Activated T-cell treated with anti-CD3 and anti-CD28 coated beads, Interleukin-2, amount 50 U/mL, for 48 hours (primary cell): ENCODE measurements around the gene VAPB.

ENCODE experiments used
- DNase-seq, 2 experiments: peaks; one replicate each; pipeline ENCODE4 v3.0.0-alpha.2; 2020

The VAPB gene

GRCh38 chr20:58378704-58379103 is 10.3 kb upstream of the VAPB start:
- no peak for DNase-seq

DNA sequence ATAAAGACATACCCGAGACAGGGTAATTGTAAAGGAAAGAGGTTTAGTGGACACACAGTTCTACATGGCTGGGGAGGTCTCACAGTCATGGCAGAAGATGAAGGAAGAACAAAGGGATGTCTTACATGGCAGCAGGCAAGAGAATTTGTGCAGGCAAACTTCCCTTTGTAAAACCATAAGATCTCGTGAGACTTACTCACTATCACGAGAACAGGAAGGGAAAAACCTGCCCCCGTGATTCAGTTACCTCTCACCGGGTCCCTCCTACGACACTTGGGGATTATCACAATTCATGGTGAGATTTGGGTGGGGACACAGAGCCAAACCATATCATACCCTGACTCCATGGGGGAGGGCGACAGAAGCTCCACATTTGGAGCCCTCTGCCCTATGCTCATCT is 7.4 kb upstream of the VAPB start:
- DNase-seq: no peak

- no peak for DNase-seq
Observed at GRCh38 chr20:58382096-58382495, 6.9 kb upstream of the VAPB start.

- DNase-seq: no peak
Observed at GRCh38 chr20:58384821-58385220, 4.2 kb upstream of the VAPB start.

GRCh38 chr20:58388028-58388601 is 914 bp upstream of the VAPB start:
- DNase-seq: no peak

DNA sequence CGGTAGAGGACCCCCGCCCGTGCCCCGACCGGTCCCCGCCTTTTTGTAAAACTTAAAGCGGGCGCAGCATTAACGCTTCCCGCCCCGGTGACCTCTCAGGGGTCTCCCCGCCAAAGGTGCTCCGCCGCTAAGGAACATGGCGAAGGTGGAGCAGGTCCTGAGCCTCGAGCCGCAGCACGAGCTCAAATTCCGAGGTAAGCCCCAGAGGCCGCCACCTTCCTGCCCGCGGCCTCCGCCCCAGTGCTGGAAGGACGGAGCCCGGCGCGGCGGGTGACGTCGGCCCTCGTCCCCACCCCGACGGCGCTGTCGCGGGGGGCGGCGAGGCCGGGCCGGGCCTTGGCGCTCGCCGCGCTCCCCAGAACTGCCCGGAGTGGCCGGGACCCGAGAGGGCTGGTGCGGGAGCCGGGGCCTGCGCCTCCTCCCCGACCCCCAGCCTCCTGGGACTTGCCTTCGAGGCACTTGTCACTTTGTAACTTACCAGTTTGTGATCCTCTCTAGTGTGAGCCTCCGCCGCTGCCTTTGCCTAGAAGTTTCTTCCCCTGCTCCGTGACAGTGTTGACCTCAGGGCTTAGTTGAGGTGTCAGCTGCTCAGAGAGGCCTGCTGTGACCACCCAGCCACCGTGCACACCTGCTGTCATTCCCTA is 417 bp downstream of the VAPB start:
- no peak for DNase-seq

DNA sequence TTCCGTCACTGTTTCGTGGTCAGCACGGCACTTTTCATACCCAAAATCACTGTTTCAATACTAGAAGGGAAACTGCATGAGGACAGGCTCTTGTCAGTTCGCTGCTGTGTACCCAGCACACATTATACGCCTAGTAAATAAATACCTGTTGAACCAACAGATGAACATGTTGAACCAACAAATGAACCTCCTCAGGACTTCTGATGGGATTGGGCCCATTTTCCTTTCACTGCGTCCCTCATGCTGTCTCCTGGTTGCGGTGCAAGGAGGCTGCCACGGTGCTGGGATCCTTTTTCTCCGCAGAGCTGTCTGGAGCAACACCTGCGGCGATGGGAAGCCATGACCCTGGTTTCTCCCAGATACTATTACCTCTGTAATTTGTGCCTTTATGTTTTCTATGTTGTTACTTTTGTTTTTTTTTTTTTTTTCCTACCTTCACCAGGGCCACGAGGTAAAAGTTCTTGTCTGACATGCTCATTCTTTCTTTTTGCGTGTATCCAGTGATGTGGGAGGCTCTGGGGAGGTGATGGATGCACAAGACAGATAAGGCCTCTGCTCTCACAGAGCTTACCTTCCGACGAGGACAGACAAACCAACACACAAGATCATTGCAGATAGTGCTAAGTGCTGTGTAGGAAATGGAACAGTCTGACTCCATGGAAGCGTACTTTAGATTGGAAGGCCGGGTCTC is 1.1 kb downstream of the VAPB start:
- DNase-seq: no peak

DNA sequence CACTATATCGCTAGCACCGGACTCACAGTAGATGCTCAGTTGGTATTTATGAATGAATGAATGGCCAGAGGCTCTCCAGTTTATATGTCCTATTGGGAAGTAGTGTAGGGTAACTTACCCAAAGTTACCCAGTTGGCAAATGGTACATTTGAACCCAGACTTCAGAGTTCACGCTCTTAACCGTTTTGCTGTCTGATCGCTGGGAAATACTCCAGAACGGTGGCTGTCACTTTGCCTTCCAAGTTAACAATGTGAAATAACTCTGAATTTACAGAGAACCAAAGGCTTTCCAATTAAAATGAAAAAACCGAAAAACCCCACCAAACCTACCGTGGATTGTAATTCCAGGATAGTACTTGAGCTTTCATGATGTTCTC is 1.6 kb downstream of the VAPB start:
- DNase-seq: no peak

DNA sequence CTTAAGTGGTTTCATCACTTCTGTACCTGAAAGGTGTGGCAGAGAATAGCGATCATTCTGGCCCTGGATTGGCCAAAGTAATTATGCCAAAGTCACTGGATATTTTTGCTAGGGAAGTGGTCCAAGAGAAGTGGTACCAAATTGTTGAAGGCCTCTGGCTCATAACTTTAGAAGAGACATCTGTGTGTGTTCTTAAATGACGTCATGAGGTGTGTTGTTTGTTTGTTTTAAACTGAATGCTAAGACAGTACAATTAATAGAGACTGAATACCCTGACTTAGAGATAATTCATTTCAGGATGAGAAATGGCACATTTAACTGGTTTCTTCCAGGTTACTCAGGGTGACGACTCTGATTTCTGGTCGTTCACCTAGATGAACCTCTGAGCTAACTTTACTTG is 3.3 kb downstream of the VAPB start:
- DNase-seq: no peak

DNA sequence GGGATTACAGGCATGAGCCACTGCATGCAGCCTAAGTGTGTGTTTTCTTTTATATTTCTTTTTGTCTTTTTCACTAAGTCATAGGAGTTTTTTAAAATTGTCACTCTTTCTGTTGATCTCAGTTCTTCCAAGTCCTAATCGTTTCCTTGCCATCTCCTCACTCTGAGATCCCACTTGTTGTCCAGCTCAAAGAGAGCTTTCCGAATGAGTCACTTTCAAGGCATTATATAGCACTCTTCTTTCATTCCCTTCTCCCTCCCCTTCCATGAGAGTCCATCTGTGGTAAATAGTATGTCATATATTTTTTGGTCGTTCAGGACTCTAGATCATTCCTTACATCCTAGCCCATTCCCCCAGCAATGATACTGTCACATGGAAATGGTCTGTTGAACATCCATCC is 4.3 kb downstream of the VAPB start:
- no peak for DNase-seq

GRCh38 chr20:58394801-58395200 is 5.8 kb downstream of the VAPB start:
- DNase-seq: no peak

- no peak for DNase-seq
Observed at GRCh38 chr20:58395604-58396003, 6.6 kb downstream of the VAPB start.

DNA sequence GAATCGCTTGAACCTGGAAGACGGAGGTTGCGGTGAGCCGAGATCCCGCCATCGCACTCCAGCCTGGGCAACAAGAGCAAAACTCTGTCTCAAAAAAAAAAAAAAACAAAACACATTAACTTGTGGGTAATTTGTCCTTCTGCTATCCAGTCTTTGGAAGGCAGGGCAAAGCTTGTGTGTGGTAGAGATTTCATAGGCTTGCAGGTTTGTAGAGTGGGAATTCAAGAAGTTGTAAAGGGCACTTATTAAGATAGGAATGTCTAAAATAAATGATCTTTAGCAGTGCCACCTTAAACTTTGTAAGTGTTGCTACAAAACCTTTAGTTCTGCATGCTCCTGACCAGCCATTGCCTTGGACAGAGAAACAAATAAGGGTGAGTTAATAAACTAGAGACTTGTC is 8.4 kb downstream of the VAPB start:
- no peak for DNase-seq

DNA sequence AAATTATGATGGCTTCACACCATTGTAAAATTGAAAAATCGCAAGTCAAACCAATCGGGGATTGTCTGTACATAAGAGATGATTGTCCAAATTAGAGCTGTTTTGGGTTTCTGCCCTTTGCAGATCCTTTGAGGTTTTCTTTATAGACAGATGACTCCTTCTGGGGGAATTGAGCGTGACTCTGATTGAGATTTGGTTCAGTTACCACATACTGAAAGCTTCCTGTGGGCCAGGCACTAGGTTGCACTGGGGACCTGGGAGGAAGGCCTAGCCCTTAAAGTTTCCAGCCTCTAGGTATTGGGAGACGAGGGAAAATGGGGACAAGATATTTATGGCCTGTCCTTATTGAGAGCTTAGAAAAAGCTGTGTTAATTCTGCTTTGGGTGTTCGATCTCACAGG is 9.2 kb downstream of the VAPB start:
- no peak for DNase-seq

DNA sequence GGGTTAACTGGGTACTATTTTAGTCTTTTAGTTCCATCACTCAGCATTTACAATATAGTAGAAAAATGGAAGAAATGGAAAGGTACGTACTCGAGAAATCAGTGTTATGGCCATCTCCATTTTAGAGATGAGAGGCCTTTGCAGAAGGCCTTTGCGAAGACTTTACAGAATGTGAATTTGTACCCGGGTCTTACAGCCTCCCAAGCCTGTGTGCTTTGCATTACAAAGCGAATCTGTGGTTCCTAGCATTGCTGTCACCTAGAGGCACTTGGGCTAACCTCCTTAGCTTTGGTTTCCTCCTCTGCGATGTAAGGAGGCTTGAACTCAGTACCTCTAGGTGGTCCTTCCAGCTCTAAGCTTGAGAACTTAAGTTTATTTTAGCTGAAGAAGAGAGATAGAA is 10.9 kb downstream of the VAPB start:
- no peak for DNase-seq

DNA sequence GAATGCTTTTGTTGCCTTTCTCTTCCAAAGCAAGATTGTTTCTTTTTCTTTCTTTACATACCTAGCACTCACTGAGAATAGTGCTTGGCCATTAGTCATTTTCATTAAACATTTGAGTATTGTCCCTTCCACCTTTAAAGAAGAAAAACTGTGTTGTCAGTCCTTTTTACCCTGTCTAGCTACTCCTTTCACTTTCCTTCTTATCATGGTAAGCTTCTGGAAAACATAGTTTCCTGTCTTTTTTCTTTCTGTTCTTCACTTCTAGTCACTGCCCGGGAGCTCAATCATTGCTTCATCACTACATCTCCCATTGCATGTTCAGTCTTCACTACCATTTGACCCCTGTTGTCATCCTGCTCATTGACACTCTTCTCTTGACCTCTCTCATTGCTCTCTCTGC is 12.1 kb downstream of the VAPB start:
- DNase-seq: no peak

DNA sequence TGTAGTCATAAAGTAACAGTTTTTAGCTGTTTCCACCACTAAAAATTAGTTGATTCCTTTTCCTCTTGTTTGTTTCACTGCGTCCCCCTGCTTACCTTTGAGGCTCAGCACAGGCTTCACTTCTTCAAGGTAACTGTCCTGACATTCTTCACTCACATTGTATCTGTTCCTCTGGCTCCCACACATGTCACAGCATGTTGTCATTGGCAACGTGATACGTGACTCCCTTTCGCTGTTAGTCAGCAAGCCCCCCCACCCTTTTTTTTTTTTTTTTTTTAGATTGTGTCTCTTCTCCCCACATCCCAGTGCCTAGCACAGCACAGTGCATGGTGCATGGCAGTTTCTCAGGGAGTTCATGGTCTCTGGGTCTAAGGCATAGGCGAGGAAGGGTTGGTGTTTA is 13.3 kb downstream of the VAPB start:
- no peak for DNase-seq

DNA sequence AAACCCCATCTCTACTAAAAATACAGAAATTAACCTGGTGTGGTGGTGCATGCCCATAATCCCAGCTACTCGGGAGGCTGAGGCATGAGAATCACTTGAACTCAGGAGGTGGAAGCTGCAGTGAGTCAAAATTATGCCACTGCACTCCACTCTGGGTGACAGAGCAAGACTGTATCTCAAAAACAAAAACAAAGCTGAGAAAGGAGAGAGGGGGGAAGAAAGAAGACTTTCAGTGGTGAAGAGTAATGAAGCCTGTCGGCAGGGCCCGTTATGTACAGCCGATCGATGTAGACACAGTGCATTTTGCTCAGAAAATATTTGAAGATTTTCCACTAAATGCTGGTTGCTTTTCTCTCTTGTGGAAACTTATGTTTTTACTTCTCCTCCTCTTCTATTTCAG is 13.8 kb downstream of the VAPB start:
- no peak for DNase-seq

GRCh38 chr20:58403272-58403671 is 14.2 kb downstream of the VAPB start:
- no peak for DNase-seq

DNA sequence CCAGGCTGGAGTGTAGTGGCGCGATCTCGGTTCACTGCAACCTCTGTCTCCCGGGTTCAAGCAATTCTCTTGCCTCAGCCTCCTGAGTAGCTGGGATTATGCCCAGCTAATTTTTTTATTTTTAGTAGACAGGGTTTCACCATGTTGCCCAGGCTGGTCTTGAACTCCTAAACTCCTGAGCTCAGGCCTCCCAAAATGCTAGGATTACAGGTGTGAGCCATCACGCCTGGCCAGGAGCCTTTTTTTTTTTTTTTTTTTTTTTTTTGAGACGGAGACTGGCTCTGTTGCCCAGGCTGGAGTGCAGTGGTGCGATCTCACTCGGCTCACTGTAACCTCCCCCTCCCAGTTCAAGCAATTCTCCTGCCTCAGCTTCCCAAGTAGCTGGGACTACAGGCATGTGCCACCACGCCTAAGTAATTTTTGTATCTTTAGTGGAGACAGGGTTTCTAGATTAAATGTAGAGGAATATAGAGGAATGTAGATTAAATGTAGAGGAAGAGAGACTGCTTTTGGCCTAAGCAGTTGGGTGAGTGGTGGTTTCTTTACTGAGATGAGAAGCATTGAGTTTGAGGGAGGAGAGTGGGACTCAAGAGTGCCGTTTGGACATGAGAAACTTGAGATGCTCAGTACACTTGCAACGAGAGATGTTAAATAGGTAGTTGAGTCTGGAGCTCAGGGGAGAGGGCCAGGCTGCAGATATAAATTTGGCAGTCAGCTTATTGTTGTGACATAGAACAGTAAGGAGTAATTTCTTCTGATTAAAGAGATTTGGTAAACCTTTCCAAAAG is 16.7 kb downstream of the VAPB start:
- DNase-seq: no peak

- DNase-seq: no peak
Observed at GRCh38 chr20:58406422-58407001, 17.5 kb downstream of the VAPB start.

DNA sequence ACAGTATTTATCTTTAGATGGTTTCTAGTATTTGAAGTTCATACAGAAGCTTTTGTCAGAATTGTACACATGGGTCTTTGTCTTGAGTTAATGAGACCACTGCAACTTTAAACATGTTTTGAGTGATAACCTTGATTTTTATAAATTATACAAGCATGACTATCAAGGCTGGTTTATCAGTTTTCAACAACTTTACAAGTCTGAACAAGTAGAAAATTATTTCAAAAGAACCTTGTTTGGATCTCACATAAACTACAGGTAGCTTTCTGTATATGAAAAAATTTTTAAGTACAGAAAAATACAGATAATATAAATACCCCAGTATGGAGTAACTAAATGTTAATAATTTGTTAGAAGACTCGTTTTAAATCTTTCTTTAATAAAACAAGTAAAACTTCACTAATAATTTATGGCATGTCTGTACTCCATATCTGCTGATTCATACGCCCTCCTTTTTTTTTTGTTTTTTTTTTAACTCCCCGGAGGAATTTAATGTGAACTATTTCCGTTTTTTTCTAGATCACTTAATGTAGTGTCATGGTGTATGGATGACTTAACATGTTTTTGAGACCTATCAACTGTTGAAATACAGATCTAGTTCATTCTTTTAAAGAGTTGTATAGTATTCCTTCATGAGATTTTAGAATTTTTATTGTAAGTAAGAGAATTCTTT is 18.3 kb downstream of the VAPB start:
- no peak for DNase-seq

DNA sequence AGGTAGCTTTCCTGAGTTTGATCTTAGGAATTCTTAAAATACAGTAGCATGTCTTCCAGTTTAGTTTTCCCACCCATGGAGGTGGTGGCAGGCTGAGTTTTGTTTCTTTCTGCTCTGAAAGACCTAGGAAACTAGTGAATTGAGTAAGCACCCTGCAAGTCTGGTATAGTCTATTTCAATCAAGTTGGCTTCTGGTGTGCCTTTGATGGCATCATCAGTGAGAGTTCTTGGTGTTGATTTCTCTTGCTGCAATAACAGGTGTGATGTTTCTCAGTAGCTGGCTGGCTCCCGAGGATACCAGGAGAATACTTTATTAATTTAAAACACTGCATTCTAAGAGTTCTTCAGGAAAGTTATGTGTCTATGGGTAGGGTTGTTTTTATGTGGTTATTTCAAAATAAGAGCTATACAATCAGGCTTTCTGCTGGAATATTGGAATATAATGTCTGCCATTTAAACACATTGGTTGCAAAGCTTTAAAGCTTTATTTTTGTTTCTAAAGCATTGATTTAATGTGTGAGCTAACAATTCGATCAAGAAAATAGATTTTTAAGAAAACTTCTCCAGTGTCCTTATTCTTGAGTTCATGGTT is 19.0 kb downstream of the VAPB start:
- DNase-seq: no peak
